Left lung (tissue), 10 donors: ENCODE measurements around the gene AMPD3. TPM values are rescaled to one million over a fixed set of nuclear protein-coding genes. Genes with fewer than 3 reads are reported as not detected.

ENCODE experiments used
- ATAC-seq: fragments of 200-7000 bp; cut with Tn5 transposase; one replicate; pipeline ENCODE4 v1.9.1; 2020; ENCODE audit warnings: moderate library complexity
- DNase-seq, 4 donors: peaks; one replicate each; pipeline ENCODE4 v3.0.0-alpha.2; 2013 to 2020
- H3K27ac ChIP-seq, 2 donors: fragments of 200-600 bp; sonication (generic) in 1 of 2; one replicate each; pipeline versions ENCODE4 v1.5.0 to v1.8.0; 2020 to 2021
- H3K27me3 ChIP-seq, 2 donors: fragments of 200-600 bp; sonication (generic) in 1 of 2; one replicate each; pipeline versions ENCODE4 v1.5.0 to v1.8.0; 2020 to 2021
- H3K36me3 ChIP-seq, 2 donors: fragments of 200-600 bp; sonication (generic) in 1 of 2; one replicate each; pipeline versions ENCODE4 v1.5.0 to v1.8.0; 2020 to 2021
- H3K4me1 ChIP-seq, 2 donors: fragments of 200-600 bp; one replicate each; pipeline ENCODE4 v1.8.0; 2021
- H3K4me3 ChIP-seq, 2 donors: fragments of 200-600 bp; sonication (generic) in 1 of 2; one replicate each; pipeline versions ENCODE4 v1.5.0 to v1.8.0; 2020 to 2021; ENCODE audit warnings: mild to moderate bottlenecking in 1 of 2
- H3K9me3 ChIP-seq, 2 donors: fragments of 200-600 bp; sonication (generic) in 1 of 2; one replicate each; pipeline versions ENCODE4 v1.5.0 to v1.8.0; 2020 to 2021
- CTCF ChIP-seq, 2 donors: fragments of 200-600 bp; sonication (generic) in 1 of 2; IDR thresholded peaks; one replicate each; pipeline versions ENCODE4 v1.5.0 to v1.8.0; 2021; ENCODE audit warnings: antibody characterized with exemption in 2 of 2
- intact Hi-C, 2 donors: fragments of 100-400 bp; cut with DNase I; formaldehyde crosslinking; loops; one replicate each; pipeline versions ENCODE4 v1.11.2 to v1.14.2; 2022
- polyA plus RNA-seq, 6 donors: library from polyadenylated mRNA; unstranded; fragments of 120-200 nt; gene quantifications; one replicate each; pipeline ENCODE4 v1.2.1, GENCODE V29; 2013; ENCODE audit not compliant: insufficient read length in 6 of 6
- total RNA-seq, 2 donors: library from RNA; stranded (reverse); fragmentation: NEBNext Ultra II Directional; extraction: Animal tissue kit (Norgen Biotek cat#: 25700); gene quantifications; one replicate each; pipeline ENCODE4 v1.2.1, GENCODE V29; 2021
- donor health status: DM: no; HTN: yes; CAD: no.
- donor health status: DM: no; HTN: no; CAD: no.

Gene AMPD3
- total and polyA plus RNA-seq, 8 donors = 6.6 to 28.8 (median 8.1) TPM

GRCh38 chr11:10473371-10473770 is 18.3 kb downstream of the AMPD3 start:
- no peaks in the 10 kb centered on the region for H3K9me3 ChIP-seq
- H3K4me3 ChIP-seq = no peak overlapping the region
- ATAC-seq (no peak), DNase-seq (no peak)
- peaks cover 0 to 49% of the 10 kb centered on the region in 2 donors for H3K36me3 ChIP-seq
- no peak overlapping the region for H3K27ac ChIP-seq
- no peaks in the 10 kb centered on the region for H3K27me3 ChIP-seq
- no peak for TF ChIP-seq CTCF (IDR thresholded peaks at IDR 0.05)
- no peaks in the 10 kb centered on the region for H3K4me1 ChIP-seq
- intact Hi-C loops = no loop called here

GRCh38 chr11:10474551-10474950 is 19.5 kb downstream of the AMPD3 start:
- no peak for DNase-seq
- no peak for TF ChIP-seq CTCF (IDR thresholded peaks at IDR 0.05)
- Histone ChIP-seq H3K4me1 (no peaks in the 10 kb centered on the region), H3K27me3 (no peaks in the 10 kb centered on the region), H3K36me3 (peaks cover 0 to 60% of the 10 kb centered on the region in 2 donors), H3K9me3 (no peaks in the 10 kb centered on the region), H3K27ac (no peak overlapping the region), H3K4me3 (no peak overlapping the region)
- intact Hi-C loops = no loop called here
- no peak for ATAC-seq

- Histone ChIP-seq H3K9me3 (no peaks in the 10 kb centered on the region), H3K36me3 (peaks cover 0 to 75% of the 10 kb centered on the region in 2 donors), H3K27ac (peak overlapping the region in 1 of 2 donors; percentile 40), H3K27me3 (no peaks in the 10 kb centered on the region), H3K4me3 (no peak overlapping the region), H3K4me1 (no peaks in the 10 kb centered on the region)
- ATAC-seq (no peak), DNase-seq (no peak)
- TF ChIP-seq CTCF (IDR thresholded peaks at IDR 0.05) = no peak
- intact Hi-C loops = no loop called here
These were observed 21.3 kb downstream of the AMPD3 start for GRCh38 chr11:10476342-10476741.

- no peak for ATAC-seq
These were observed 22.0 kb downstream of the AMPD3 start for GRCh38 chr11:10476927-10477689.

More at GRCh38 chr11:10476927-10477689, 22.0 kb downstream of the AMPD3 start:
- H3K4me3 ChIP-seq = no peak overlapping the region
- no peaks in the 10 kb centered on the region for H3K4me1 ChIP-seq
- H3K9me3 ChIP-seq = no peaks in the 10 kb centered on the region
- no peaks in the 10 kb centered on the region for H3K27me3 ChIP-seq
- intact Hi-C loops = no loop called here
- H3K27ac ChIP-seq = peak overlapping the region in 1 of 2 donors; percentile 40
- peaks cover 0 to 82% of the 10 kb centered on the region in 2 donors for H3K36me3 ChIP-seq
- no peak for DNase-seq
- TF ChIP-seq CTCF (IDR thresholded peaks at IDR 0.05) = no peak
